ES-I3 (cell line): Measurements from ENCODE around the gene ESRP2.

Source experiments
- H3K36me3 ChIP-seq: 2 replicates; pipeline ENCODE4 v1.6.1; 2013; ENCODE audit warnings: mild to moderate bottlenecking, low read length, control low read depth, moderate library complexity; ENCODE audit not compliant: insufficient read depth
- H3K4me1 ChIP-seq: 2 replicates; pipeline ENCODE4 v1.6.1; 2013; ENCODE audit warnings: mild to moderate bottlenecking, control low read depth, low read length; ENCODE audit not compliant: insufficient read depth
- H3K9ac ChIP-seq: 2 replicates; pipeline ENCODE4 v1.6.1; 2013; ENCODE audit warnings: low read depth, mild to moderate bottlenecking, low read length, moderate library complexity
- H3K9me3 ChIP-seq: 2 replicates; pipeline ENCODE4 v1.6.1; 2013; ENCODE audit warnings: mild to moderate bottlenecking, low read length, moderate library complexity; ENCODE audit not compliant: control insufficient read depth, insufficient read depth

Gene ESRP2

DNA sequence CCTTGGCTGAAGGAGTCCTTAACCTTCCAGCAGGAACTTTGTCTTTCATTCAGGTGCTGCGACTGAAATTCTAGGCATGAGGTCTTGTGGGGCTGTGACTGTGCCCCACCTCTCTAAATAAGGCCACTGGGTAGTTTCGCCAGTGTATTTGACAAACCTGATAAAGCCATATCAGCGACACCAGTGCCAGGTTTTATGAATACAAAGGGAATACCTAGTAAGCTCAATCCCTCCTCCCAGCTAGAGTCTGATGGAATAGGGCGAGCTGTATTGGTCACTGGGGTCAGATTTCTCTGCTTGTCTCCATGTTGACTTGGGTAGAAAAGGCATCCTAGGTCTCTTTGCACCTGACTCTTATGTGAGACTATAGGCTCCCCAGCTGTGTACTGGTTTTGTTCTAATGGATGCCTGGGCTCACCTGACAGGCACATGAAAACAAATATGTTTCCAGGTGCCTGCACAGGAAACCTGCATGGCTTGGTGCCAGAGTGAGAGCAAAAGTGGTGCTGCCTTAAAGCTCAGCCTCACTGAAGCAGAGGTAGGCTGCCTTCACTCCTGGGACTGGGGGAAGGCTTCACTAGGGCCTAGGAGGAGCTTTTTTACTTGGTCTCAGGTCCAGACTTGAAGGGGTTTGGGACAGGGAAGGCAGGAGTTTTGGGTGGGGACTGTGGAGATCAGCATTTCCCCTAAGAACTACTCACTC is 36.7 kb upstream of the ESRP2 start:
- Histone ChIP-seq H3K4me1 (0 out of 2 replicates have a peak, but pooled peaks cover 6% of the 10 kb centered on the region), H3K9ac (no peak overlapping the region), H3K9me3 (no peaks in the 10 kb centered on the region), H3K36me3 (0 out of 2 replicates have a peak, but pooled peaks cover 4% of the 10 kb centered on the region)

DNA sequence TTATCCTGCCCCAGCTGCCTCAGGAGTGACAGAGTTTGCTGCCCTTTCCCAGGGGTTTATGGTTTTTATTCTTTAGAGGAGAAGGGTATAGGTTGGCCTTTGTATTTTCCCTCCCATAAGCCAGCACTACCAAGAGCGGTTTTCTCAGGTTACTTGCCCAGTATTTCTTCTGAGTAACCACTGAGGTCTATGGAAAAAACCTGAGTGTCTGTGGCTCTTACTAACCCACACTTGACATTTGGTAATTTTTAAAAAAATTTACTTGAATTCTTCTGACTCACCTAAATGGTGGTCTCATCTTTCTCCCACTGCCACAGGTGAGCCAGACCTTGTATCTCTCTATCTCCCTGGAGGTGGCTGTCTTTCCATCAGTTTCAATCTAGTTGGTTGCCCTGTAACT is 34.4 kb upstream of the ESRP2 start:
- Histone ChIP-seq H3K36me3 (no peaks in the 10 kb centered on the region), H3K9me3 (no peaks in the 10 kb centered on the region), H3K9ac (no peak overlapping the region), H3K4me1 (peaks cover 6% of the 10 kb centered on the region; the same call in 1 of the 2 replicates)

DNA sequence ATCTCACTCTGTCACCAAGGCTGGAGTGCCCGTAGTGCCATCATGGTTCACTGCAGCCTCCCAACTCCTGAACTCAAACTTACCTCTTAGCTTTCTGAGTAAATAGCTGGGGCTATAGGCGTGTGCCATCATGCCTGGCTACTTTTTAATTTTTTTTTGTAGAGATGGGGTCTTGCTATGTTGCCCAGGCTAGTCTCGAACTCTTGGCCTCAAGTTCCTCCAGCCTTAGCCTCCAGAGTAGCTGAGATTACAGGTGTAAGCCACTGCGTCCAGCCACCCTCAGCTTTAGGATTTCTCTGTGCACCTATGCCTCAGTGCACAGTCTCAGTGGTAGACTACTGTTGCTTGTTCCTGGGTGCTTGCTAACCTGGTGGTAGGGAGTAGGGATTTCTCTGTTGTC is 33.9 kb upstream of the ESRP2 start:
- Histone ChIP-seq H3K36me3 (no peaks in the 10 kb centered on the region), H3K4me1 (peaks cover 6% of the 10 kb centered on the region; the same call in 1 of the 2 replicates)

DNA sequence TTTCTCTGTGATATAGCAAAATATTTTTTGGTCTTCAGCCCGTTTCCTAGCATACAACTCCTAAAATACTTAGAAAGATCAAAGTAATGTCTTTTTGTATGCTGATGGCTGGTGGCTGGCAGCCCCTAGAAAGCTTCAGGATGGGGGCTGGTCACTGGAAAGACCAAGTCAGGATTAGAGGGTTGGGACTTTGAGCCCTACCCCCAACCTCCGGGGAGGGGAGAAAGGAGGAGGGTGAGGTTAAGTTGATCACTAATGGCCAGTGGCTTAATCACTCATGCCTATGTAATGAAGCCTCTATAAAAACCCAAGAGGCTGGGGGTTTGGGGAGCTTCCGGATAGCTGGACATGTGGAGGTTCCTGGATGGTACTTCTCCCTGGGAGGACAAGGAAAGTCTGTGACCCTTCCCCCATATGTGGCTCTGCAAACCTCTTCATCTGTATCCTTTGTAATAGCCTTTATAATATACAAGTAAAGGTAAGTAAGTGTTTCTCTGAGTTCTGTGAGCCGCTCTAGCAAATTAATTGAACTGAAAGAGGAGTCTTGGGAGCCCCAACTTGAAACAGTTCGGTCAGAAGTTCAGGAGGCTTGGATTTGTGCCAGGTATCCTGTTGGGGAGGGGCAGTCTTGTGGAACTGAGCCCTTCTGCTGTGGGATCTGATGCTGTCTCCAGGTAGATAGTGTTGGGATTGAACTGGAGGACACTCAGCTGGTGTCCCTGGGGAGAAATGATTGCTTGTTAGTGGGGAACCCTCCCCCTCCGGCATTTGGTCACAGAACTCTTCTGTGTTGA is 31.9 kb upstream of the ESRP2 start:
- H3K36me3 ChIP-seq = no peaks in the 10 kb centered on the region
- H3K4me1 ChIP-seq = peaks cover 6% of the 10 kb centered on the region; the same call in 1 of the 2 replicates
- peak overlapping the region; percentile 9; the same call in 1 of the 2 replicates for H3K9ac ChIP-seq
- H3K9me3 ChIP-seq = no peaks in the 10 kb centered on the region

More for the DNA sequence above, 33.9 kb upstream of the ESRP2 start:
- H3K9ac ChIP-seq = no peak overlapping the region
- no peaks in the 10 kb centered on the region for H3K9me3 ChIP-seq

DNA sequence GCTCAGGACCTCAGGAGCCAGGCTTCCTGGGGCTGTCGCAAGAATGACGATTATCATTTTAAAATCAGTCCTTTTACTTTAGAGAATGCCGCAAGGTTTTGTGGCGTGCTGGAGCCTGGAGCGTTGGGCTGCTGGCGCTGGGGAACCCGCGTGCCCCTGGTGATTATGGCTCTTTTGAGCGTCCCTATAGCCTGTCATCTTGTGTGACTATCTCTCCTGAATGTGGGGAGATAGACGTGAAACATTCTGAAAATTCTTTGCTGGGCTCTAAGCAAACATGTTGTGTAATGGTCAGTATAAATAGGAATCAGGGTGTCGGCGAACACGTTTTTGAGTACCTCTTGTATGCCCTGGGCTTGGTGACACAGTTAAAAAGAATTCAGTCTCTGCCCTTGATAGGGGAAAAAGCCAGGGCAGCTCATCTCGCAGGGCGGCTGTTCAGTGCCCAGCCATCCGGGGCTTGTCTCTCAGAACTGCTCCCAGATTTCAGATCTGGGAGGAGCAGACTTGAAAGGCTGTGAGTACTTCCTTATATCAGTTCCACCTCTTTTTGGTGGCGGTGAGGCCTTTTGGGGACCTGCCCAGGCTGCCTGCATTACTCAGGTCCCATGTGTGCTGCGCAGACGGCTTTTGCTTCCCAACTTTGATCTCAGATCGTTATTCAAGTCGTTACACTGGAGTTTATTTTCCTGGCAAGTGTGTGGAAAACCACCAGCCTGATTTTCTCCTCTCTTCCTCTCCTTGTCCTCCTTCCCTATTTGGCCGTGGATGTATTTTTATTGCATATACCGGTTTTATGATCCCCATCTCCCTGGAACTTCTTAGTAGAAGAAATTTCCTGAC is 29.4 kb upstream of the ESRP2 start:
- Histone ChIP-seq H3K36me3 (no peaks in the 10 kb centered on the region), H3K4me1 (peaks cover 6% of the 10 kb centered on the region; the same call in 1 of the 2 replicates), H3K9ac (peak overlapping the region; percentile 98), H3K9me3 (no peaks in the 10 kb centered on the region)

DNA sequence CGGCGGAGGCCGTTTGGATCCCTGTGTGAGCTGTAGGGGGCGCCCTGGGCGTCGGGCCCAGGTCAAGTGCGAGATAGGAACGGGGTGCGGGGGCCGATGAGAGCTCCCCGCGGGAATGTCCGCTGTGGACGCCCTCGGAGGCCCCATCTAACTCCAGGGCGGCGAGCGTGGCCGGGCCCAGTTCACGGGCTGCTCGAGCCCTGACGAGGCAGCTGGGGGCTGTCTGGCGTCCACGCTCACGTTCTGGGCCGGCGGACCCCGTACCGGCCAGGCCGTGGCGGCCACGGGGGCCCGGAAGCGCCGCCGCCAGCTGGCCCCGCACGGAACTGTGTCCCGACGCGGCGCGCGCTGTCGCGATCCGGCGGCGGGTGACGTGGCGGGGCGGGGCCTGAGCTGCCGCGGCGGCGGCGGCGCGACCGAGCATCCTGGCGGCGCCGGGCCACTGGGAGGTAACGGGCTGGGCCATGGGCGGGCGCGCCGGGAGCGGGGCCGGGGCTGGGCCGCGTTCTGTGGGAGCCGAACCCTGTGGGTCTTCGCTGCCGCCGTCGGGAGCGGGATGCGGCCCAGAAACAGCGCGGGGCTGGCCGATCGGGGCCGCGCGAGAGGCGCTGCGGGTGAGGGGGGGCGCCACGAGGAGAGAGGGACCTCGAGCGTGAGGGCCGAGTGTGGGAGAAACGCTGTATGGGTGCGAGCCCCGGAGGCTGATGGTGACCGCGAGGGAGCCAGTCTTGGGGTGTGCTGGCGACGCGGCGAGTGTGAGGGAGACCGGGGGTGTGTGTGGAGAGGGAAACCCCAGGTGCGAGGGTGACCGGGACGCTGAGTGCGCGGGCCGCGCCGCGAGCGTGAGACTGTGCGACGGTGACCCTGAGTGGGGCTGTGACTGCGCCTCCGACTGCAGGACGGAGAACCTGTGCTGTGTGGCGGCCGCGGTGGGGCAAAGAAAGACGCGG is 28.5 kb upstream of the ESRP2 start, which contains the start of gene SLC7A6:
TSS of gene SLC7A6 (plus strand) at position 399 of the 950 bp plus-strand sequence. CDS start 10,201 bp downstream, outside the sequence.
- no peaks in the 10 kb centered on the region for H3K9me3 ChIP-seq
- H3K9ac ChIP-seq = peak within 1 kb of the TSS; percentile 98
- H3K36me3 ChIP-seq = no peaks in the 10 kb centered on the region
- peaks cover 6% of the 10 kb centered on the region; the same call in 1 of the 2 replicates for H3K4me1 ChIP-seq

DNA sequence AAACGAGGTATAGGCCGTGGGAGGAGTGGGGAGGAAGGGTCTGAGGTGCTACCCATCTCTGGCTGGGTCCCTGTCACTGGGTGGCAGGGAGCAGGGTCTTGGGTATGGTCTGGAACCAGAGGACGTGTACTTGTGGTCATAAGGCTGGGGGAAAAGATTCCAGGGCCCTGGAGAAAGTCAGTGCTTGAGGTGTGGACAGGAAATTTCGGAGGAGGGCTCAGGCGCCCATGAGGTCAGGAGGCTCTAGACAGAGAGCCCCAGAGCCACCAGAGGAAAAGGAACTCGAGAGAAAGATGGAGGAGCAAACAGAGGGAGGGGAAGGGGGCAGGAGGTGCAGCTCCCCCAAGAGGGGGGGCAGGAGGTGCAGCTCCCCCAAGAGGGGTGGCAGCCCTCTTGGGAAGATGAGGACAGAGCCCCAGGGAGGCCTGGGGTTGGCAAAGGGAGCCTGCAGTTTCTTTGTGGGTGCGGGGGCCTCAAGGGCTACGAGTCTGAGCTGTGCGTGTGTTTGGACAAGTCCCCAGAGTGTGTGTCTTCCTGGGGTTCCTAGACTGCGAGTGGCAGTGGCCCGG is 27.7 kb upstream of the ESRP2 start:
- Histone ChIP-seq H3K9me3 (no peaks in the 10 kb centered on the region), H3K9ac (peak overlapping the region; percentile 98), H3K36me3 (no peaks in the 10 kb centered on the region), H3K4me1 (peaks cover 6% of the 10 kb centered on the region; the same call in 1 of the 2 replicates)

DNA sequence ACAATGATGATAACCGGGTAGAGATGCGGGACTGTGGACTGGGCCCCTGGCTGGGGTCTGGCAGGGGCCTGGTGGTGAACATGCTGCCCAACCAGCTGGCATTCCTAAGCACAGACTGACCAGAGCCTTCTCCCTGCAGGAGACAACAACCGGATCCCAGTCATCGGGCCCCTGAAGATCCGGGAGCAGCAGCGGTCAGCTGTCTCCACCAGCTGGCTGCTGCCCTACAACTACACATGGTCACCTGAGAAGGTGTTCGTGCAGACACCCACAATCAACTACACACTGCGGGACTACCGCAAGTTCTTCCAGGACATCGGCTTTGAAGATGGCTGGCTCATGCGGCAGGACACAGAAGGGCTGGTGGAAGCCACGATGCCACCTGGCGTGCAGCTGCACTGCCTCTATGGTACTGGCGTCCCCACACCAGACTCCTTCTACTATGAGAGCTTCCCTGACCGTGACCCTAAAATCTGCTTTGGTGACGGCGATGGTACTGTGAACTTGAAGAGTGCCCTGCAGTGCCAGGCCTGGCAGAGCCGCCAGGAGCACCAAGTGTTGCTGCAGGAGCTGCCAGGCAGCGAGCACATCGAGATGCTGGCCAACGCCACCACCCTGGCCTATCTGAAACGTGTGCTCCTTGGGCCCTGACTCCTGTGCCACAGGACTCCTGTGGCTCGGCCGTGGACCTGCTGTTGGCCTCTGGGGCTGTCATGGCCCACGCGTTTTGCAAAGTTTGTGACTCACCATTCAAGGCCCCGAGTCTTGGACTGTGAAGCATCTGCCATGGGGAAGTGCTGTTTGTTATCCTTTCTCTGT is 23.3 kb upstream of the ESRP2 start:
- Histone ChIP-seq H3K9ac (no peak overlapping the region), H3K36me3 (no peaks in the 10 kb centered on the region), H3K4me1 (no peaks in the 10 kb centered on the region; the same call in 1 of the 2 replicates), H3K9me3 (no peaks in the 10 kb centered on the region)

DNA sequence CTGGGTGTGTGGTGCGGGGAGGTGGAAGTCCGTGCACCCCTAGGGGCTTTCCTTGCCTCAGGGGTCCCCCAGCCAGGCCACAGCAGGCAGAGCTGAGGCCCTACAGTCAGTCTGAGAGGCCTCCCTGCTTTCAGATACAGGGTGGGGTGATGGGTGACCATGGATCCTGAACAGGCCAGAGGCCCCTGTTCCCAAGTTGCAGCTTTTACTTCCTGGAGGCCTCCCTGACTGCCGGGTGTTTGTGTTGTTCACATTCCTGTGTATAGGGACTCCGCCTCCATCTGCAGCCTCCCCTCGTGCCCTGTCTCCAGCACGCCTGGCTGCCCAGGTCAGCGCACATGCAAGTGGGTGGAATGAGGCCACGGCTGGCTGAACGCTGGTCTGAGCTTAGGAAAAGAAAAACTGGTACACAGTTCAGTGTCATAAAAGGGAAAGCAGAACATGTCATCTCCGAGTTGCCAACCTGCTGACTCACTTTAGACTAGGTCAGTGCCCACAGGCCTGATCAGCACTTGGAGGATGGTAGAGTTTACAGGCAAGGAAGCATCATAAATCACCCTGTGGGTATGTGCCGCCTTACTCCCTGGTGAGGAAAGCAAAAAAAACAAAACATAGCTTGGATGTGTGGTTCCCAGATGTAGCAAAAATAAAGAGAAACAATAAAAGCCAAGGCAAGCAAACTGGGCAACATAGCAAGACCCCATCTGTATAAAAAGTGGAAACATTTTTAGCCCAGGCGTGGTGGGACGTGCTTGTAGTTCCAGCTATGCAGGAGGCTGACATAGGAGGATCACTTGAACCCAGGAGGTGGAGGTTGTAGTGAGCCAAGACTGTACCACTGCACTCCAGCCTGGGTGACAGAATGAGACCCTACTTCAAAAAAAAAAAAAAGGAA is 22.2 kb upstream of the ESRP2 start:
- H3K36me3 ChIP-seq = no peaks in the 10 kb centered on the region
- no peak overlapping the region for H3K9ac ChIP-seq
- H3K4me1 ChIP-seq = no peaks in the 10 kb centered on the region; the same call in 1 of the 2 replicates
- no peaks in the 10 kb centered on the region for H3K9me3 ChIP-seq

DNA sequence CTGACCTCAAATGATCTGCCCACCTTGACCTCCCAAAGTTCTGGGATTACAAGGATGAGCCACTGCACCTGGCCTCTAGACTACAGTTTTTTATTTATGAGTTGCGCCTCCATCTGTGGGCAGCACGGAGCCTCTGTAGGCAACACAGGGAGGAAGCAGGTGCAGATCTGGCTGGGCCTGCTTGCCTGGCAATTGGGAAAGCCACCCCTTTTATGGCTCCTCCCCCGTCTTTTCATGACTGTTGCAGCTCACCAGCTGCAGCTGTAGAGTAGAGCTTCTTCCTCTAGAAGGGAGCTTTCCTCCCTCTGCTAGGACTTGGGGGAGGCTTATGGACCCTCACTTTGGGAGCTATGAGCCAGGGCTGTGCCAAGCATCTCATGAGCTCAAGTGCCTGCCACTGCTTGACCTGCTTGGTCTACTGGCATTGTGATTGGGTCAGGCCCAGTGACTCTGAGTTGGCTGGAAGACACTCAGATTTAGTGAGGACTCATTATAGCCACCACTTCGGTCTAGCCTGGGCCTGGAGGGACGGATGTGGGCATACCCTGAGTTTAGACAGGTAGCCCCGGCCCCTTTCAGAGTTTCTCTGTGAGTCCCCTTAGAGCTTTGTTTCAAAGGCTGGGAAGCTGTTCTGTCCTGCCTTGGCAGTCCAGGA is 21.5 kb upstream of the ESRP2 start:
- Histone ChIP-seq H3K36me3 (no peaks in the 10 kb centered on the region), H3K9ac (no peak overlapping the region), H3K4me1 (no peaks in the 10 kb centered on the region; the same call in 1 of the 2 replicates), H3K9me3 (no peaks in the 10 kb centered on the region)

DNA sequence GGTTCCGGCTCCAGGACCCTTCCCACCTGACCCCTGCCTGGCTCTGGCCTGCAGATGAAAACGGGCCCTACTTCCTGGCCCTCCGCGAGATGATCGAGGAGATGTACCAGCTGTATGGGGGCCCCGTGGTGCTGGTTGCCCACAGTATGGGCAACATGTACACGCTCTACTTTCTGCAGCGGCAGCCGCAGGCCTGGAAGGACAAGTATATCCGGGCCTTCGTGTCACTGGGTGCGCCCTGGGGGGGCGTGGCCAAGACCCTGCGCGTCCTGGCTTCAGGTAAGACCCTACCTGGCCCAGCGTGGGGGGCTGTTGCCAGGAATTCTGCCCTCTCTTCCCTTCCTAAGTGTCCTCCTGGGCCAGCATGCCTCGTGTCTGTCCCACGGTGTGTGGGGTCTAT is 19.8 kb upstream of the ESRP2 start:
- Histone ChIP-seq H3K4me1 (no peaks in the 10 kb centered on the region; the same call in 1 of the 2 replicates), H3K9ac (no peak overlapping the region), H3K36me3 (no peaks in the 10 kb centered on the region), H3K9me3 (no peaks in the 10 kb centered on the region)
